ENCODE data around the gene MALT1. TPM values are rescaled to one million over a fixed set of nuclear protein-coding genes. Genes with fewer than 3 reads are reported as not detected.

The MALT1 gene
- total RNA-seq, 2 experiments from 2014 or later, result 14.4 to 18.5 TPM

GRCh38 chr18:58761970-58762780 is 90.9 kb downstream of the MALT1 start:
- Histone ChIP-seq H3K79me2 (ENCODE audit: insufficient read depth, low read depth, low read length) (no peaks in the 10 kb centered on the region), H2AFZ (ENCODE audit: low read length) (no peak overlapping the region), H4K20me1 (ENCODE audit: insufficient read depth, low read length) (no peaks in the 10 kb centered on the region), H3K9me2 (ENCODE audit: insufficient read depth, low read length) (no peaks in the 10 kb centered on the region), H3K36me3 (ENCODE audit: insufficient read depth, low read length) (no peaks in the 10 kb centered on the region), H3K4me2 (ENCODE audit: low read length) (peak overlapping the region; percentile 31; the same call in 1 of the 2 replicates), H3K4me3 (ENCODE audit: low read depth, low read length, poor library complexity, severe bottlenecking) (no peak overlapping the region), H3K9me3 (ENCODE audit: low read length) (no peaks in the 10 kb centered on the region), H3K27ac (ENCODE audit: low read depth, low read length, poor library complexity, severe bottlenecking) (no peak overlapping the region), H3K4me1 (ENCODE audit: insufficient read depth, low read length, poor library complexity, severe bottlenecking) (peaks cover 13% of the 10 kb centered on the region)
- POLR2A ChIA-PET, result no interaction called here
- no peak for TF ChIP-seq CTCF (conservative IDR thresholded peaks at IDR 0.05; ENCODE audit: low read length)
- TF ChIP-seq EZH2phosphoT487 (IDR thresholded peaks at IDR 0.05; ENCODE audit: borderline replicate concordance, low read depth, low read length), result no peak
- DNase-seq (ENCODE audit: low spot score), result no peak
- CTCF ChIA-PET (ENCODE audit: unreplicated experiment), result interaction anchor here (1.0 to 1.2 kb wide), 2 partner anchors 232 kb away, joined by 4 read pairs; no protein-coding TSS in a partner anchor
- intact Hi-C loops (cut with micrococcal nuclease; ENCODE audit: unreplicated experiment), result loop anchor here (10.0 kb wide), 1 partner anchor 717 kb away; the partner anchor contains the start of gene NEDD4L
- BruUV-seq (replicated peaks), result no TSS peak

- H3K4me2 ChIP-seq (ENCODE audit: low read length), result no peak overlapping the region
- peaks cover 13% of the 10 kb centered on the region for H3K4me1 ChIP-seq (ENCODE audit: insufficient read depth, low read length, poor library complexity, severe bottlenecking)
- intact Hi-C loops (cut with micrococcal nuclease; ENCODE audit: unreplicated experiment), result loop anchor here (10.0 kb wide), 1 partner anchor 718 kb away; the partner anchor contains the start of gene NEDD4L
- ChIA-PET CTCF (ENCODE audit: unreplicated experiment) (interaction anchor here (0.7 to 1.2 kb wide), 3 partner anchors 229 to 626 kb away, joined by 3 to 4 read pairs (median 4); no protein-coding TSS in a partner anchor), POLR2A (no interaction called here)
- no peaks in the 10 kb centered on the region for H3K9me3 ChIP-seq (ENCODE audit: low read length)
- DNase-seq (ENCODE audit: low spot score), result no peak
- H3K79me2 ChIP-seq (ENCODE audit: insufficient read depth, low read depth, low read length), result no peaks in the 10 kb centered on the region
- no peak overlapping the region for H3K4me3 ChIP-seq (ENCODE audit: low read depth, low read length, poor library complexity, severe bottlenecking)
- no peaks in the 10 kb centered on the region for H4K20me1 ChIP-seq (ENCODE audit: insufficient read depth, low read length)
- H2AFZ ChIP-seq (ENCODE audit: low read length), result no peak overlapping the region
- H3K27ac ChIP-seq (ENCODE audit: low read depth, low read length, poor library complexity, severe bottlenecking), result no peak overlapping the region
- BruUV-seq (replicated peaks), result no TSS peak
- no peaks in the 10 kb centered on the region for H3K36me3 ChIP-seq (ENCODE audit: insufficient read depth, low read length)
- H3K9me2 ChIP-seq (ENCODE audit: insufficient read depth, low read length), result no peaks in the 10 kb centered on the region
- TF ChIP-seq CTCF (conservative IDR thresholded peaks at IDR 0.05; ENCODE audit: low read length) (no peak), EZH2phosphoT487 (IDR thresholded peaks at IDR 0.05; ENCODE audit: borderline replicate concordance, low read depth, low read length) (no peak)
Observed at GRCh38 chr18:58762781-58763171, 91.5 kb downstream of the MALT1 start.

GRCh38 chr18:58766164-58766563 is 94.9 kb downstream of the MALT1 start:
- intact Hi-C loops (cut with micrococcal nuclease; ENCODE audit: unreplicated experiment), result loop anchor here (10.0 kb wide), 1 partner anchor 721 kb away; the partner anchor contains the start of gene NEDD4L
- Histone ChIP-seq H2AFZ (ENCODE audit: low read length) (no peak overlapping the region), H3K4me1 (ENCODE audit: insufficient read depth, low read length, poor library complexity, severe bottlenecking) (peaks cover 14% of the 10 kb centered on the region), H3K4me2 (ENCODE audit: low read length) (no peak overlapping the region), H4K20me1 (ENCODE audit: insufficient read depth, low read length) (no peaks in the 10 kb centered on the region), H3K9me3 (ENCODE audit: low read length) (no peaks in the 10 kb centered on the region), H3K27ac (ENCODE audit: low read depth, low read length, poor library complexity, severe bottlenecking) (no peak overlapping the region), H3K36me3 (ENCODE audit: insufficient read depth, low read length) (no peaks in the 10 kb centered on the region), H3K9me2 (ENCODE audit: insufficient read depth, low read length) (no peaks in the 10 kb centered on the region), H3K4me3 (ENCODE audit: low read depth, low read length, poor library complexity, severe bottlenecking) (no peak overlapping the region), H3K79me2 (ENCODE audit: insufficient read depth, low read depth, low read length) (no peaks in the 10 kb centered on the region)
- ChIA-PET CTCF (ENCODE audit: unreplicated experiment) (no interaction called here), POLR2A (interaction anchor here (0.7 kb wide), 1 partner anchor 254 kb away, joined by 3 read pairs; no protein-coding TSS in a partner anchor)
- no TSS peak for BruUV-seq (replicated peaks)
- DNase-seq (ENCODE audit: low spot score), result no peak
- no peak for TF ChIP-seq EZH2phosphoT487 (IDR thresholded peaks at IDR 0.05; ENCODE audit: borderline replicate concordance, low read depth, low read length)

Data from OCI-LY7 (cell line).